ENCODE measurements around the gene LURAP1L.

DNA sequence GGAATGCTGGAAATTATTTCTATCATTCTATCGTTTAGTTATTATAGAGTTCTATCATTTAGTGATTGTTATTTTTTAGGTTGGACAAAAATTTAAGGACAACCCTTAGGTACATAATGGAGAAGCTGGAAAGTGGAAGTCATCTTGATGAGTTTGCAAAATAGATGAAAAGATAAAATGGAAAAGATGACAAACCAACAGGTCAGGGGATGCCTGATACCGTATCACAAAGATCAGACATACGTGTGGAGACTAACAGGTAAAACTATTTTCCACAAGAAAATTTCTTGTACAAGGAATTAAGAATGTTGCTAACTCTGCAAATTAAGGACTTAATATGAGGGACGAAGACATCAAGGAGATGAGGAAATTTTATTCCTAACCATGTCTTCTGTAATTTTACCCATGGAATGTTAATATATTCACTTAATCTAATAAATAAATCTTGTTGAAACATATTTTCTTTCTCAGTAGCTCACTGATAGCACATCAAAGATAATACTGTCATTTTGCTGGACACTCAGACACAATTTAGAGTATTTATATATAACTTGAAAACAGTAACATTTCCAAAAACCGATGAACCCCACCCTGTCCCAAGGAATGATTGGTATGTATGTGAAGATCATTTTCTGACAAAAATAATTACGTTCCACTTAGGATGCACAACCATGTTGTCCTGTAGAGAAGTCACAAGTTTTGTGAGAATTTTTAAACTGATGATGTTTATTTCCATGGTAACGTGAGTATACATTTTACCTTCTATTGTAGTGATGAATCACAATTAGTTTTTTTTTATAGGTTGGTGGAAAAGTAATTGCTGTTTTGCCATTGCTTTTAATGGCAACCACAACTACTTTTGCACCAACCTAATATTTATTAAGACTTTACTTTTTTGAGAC is 2.6 kb downstream of the LURAP1L start:
- TF ChIP-seq, protein P1, sequence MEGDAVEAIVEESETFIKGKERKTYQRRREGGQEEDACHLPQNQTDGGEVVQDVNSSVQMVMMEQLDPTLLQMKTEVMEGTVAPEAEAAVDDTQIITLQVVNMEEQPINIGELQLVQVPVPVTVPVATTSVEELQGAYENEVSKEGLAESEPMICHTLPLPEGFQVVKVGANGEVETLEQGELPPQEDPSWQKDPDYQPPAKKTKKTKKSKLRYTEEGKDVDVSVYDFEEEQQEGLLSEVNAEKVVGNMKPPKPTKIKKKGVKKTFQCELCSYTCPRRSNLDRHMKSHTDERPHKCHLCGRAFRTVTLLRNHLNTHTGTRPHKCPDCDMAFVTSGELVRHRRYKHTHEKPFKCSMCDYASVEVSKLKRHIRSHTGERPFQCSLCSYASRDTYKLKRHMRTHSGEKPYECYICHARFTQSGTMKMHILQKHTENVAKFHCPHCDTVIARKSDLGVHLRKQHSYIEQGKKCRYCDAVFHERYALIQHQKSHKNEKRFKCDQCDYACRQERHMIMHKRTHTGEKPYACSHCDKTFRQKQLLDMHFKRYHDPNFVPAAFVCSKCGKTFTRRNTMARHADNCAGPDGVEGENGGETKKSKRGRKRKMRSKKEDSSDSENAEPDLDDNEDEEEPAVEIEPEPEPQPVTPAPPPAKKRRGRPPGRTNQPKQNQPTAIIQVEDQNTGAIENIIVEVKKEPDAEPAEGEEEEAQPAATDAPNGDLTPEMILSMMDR (IDR thresholded peaks at IDR 0.05; ENCODE audit: low read depth, low read length), result no peak
- no peak for TF ChIP-seq EZH2phosphoT487 (IDR thresholded peaks at IDR 0.05; ENCODE audit: low read depth)

Data from OCI-LY3 (cell line).